KOPT-K1 (cell line): ENCODE results near the gene TAF6.
"Not testable (repeated sequence)": the region's sequence is repeated elsewhere in the genome, so short reads cannot be mapped to it uniquely, and the experiment has no call there.

ENCODE experiments used
- H3K27ac ChIP-seq: fragments of 200-600 bp; sonication (generic); 2 replicates; pipeline ENCODE4 v1.5.1; 2016; ENCODE audit warnings: antibody characterized with exemption, mild to moderate bottlenecking, low read depth, low read length; ENCODE audit not compliant: poor library complexity, severe bottlenecking
- H3K36me3 ChIP-seq: fragments of 200-600 bp; sonication (generic); 2 replicates; pipeline ENCODE4 v1.5.1; 2017; ENCODE audit warnings: antibody characterized with exemption, mild to moderate bottlenecking, low read length, moderate library complexity; ENCODE audit not compliant: insufficient read depth
- H3K9me3 ChIP-seq: fragments of 200-600 bp; sonication (generic); 2 replicates; pipeline ENCODE4 v1.5.1; 2017; ENCODE audit warnings: antibody characterized with exemption, low read length, mild to moderate bottlenecking; ENCODE audit not compliant: insufficient read depth, poor library complexity, severe bottlenecking

The TAF6 gene

GRCh38 chr7:100132126-100132525, 13.0 kb upstream of the TAF6 start:
- Histone ChIP-seq H3K27ac (no peak overlapping the region), H3K36me3 (no peaks in the 10 kb centered on the region), H3K9me3 (no peaks in the 10 kb centered on the region)

GRCh38 chr7:100130608-100131453, 11.7 kb upstream of the TAF6 start:
- no peaks in the 10 kb centered on the region for H3K36me3 ChIP-seq
- no peak overlapping the region for H3K27ac ChIP-seq
- H3K9me3 ChIP-seq, result no peaks in the 10 kb centered on the region

- H3K36me3 ChIP-seq, H3K27ac ChIP-seq: not testable (repeated sequence)
Observed at GRCh38 chr7:100130220-100130607, 11.1 kb upstream of the TAF6 start.

GRCh38 chr7:100128637-100128963, 9.4 kb upstream of the TAF6 start:
- H3K36me3 ChIP-seq, result peaks cover 11% of the 10 kb centered on the region; the same call in 1 of the 2 replicates
- H3K9me3 ChIP-seq, result no peaks in the 10 kb centered on the region
- peak overlapping the region; percentile 94 for H3K27ac ChIP-seq

More at GRCh38 chr7:100130220-100130607, 11.1 kb upstream of the TAF6 start:
- not testable (repeated sequence) for H3K9me3 ChIP-seq

- Histone ChIP-seq H3K36me3 (peaks cover 11% of the 10 kb centered on the region; the same call in 1 of the 2 replicates), H3K27ac (peak overlapping the region; percentile 94), H3K9me3 (no peaks in the 10 kb centered on the region)
Observed at GRCh38 chr7:100127866-100128636, 8.9 kb upstream of the TAF6 start.

- Histone ChIP-seq H3K9me3 (no peaks in the 10 kb centered on the region), H3K36me3 (peaks cover 11% of the 10 kb centered on the region; the same call in 1 of the 2 replicates), H3K27ac (peak within 1 kb of the TSS; percentile 94)
Observed at GRCh38 chr7:100126931-100127865, 8.0 kb upstream of the TAF6 start, which contains the start of gene MBLAC1. Gene MBLAC1 (plus strand): TSS chr7:100126967. CDS start chr7:100127396, 429 bp downstream.

- H3K36me3 ChIP-seq, result peaks cover 11% of the 10 kb centered on the region; the same call in 1 of the 2 replicates
- H3K9me3 ChIP-seq, result no peaks in the 10 kb centered on the region
- H3K27ac ChIP-seq, result peak overlapping the region; percentile 94
Observed at GRCh38 chr7:100126239-100126930, 7.2 kb upstream of the TAF6 start.

- Histone ChIP-seq H3K27ac (peak overlapping the region; percentile 1), H3K9me3 (no peaks in the 10 kb centered on the region), H3K36me3 (peaks cover 11% of the 10 kb centered on the region; the same call in 1 of the 2 replicates)
Observed at GRCh38 chr7:100124301-100125230, 5.4 kb upstream of the TAF6 start.

GRCh38 chr7:100122568-100122967, 3.4 kb upstream of the TAF6 start:
- Histone ChIP-seq H3K9me3 (no peaks in the 10 kb centered on the region), H3K36me3 (peaks cover 11% of the 10 kb centered on the region; the same call in 1 of the 2 replicates), H3K27ac (no peak overlapping the region)

- Histone ChIP-seq H3K36me3 (peaks cover 11% of the 10 kb centered on the region; the same call in 1 of the 2 replicates), H3K27ac (no peak overlapping the region), H3K9me3 (no peaks in the 10 kb centered on the region)
Observed at GRCh38 chr7:100122067-100122466, 2.9 kb upstream of the TAF6 start.

- peaks cover 16% of the 10 kb centered on the region; the same call in 1 of the 2 replicates for H3K36me3 ChIP-seq
- peak overlapping the region; percentile 66 for H3K27ac ChIP-seq
Observed at GRCh38 chr7:100120733-100121036, 1.5 kb upstream of the TAF6 start.

GRCh38 chr7:100119970-100120732, 993 bp upstream of the TAF6 start:
- H3K27ac ChIP-seq, result peak overlapping the region; percentile 66
- H3K36me3 ChIP-seq, result peaks cover 19% of the 10 kb centered on the region; the same call in 1 of the 2 replicates
- H3K9me3 ChIP-seq, result no peaks in the 10 kb centered on the region

More at GRCh38 chr7:100120733-100121036, 1.5 kb upstream of the TAF6 start:
- no peaks in the 10 kb centered on the region for H3K9me3 ChIP-seq
